Endothelial cell of umbilical vein (primary cell): ENCODE measurements around the gene RPS21. TPM values are rescaled to one million over a fixed set of nuclear protein-coding genes. Genes with fewer than 3 reads are reported as not detected.

ENCODE experiments used
- BruUV-seq: library from RNA; stranded (reverse); fragments of 400-500 nt; replicated peaks from 2 replicates; lab custom pipeline; 2021; lab: Mats Ljungman, UMichigan
- CTCF ChIA-PET: fragments of 300-600, 350-600 bp; sonication (Branson Sonifier 250); formaldehyde crosslinking; loops from one replicate; lab custom pipeline; 2021; ENCODE audit warnings: antibody characterized with exemption, inconsistent platforms; lab: Charles Lee
- POLR2A ChIA-PET: fragments of 300-600, 350-600 bp; sonication (Branson Sonifier 250); formaldehyde crosslinking; loops from one replicate; lab custom pipeline; 2021; ENCODE audit warnings: antibody characterized with exemption, inconsistent platforms; lab: Charles Lee
- DNase-seq: peaks from one replicate; pipeline ENCODE4 v3.0.0-alpha.2; 2011; ENCODE audit warnings: low read depth, low spot score
- FAIRE-seq: peaks from 2 replicates; lab custom pipeline; 2011; peaks lifted over from hg19 to GRCh38; lab: Jason Lieb, UNC
- H2AFZ ChIP-seq: 2 replicates; pipeline ENCODE4 v1.6.0; 2012; ENCODE audit warnings: low read depth, low read length, control low read depth, inconsistent platforms
- H3K27ac ChIP-seq: 2 replicates; pipeline ENCODE4 v1.5.1; 2011; ENCODE audit warnings: low read depth, mild to moderate bottlenecking, control low read depth, low read length, moderate library complexity; ENCODE audit not compliant: insufficient read depth
- H3K27me3 ChIP-seq, 2 experiments: 2 replicates each; pipeline versions ENCODE4 v1.6.0 to v1.6.1; 2011; ENCODE audit warnings: low read length in 2 of 2, mixed read lengths in 1 of 2; ENCODE audit not compliant: control insufficient read depth in 2 of 2, insufficient read depth in 2 of 2
- H3K36me3 ChIP-seq, 2 experiments: 2 replicates in 1 of 2; 3 replicates in 1 of 2; pipeline ENCODE4 v1.5.1; 2011; ENCODE audit warnings: low read length in 2 of 2, mild to moderate bottlenecking in 1 of 2, moderate library complexity in 1 of 2; ENCODE audit not compliant: control insufficient read depth in 2 of 2, insufficient read depth in 2 of 2; ENCODE audit errors: extremely low read depth in 1 of 2
- H3K4me1 ChIP-seq: 3 replicates; pipeline ENCODE4 v1.5.1; 2011; ENCODE audit warnings: mild to moderate bottlenecking, low read length; ENCODE audit not compliant: control insufficient read depth, insufficient read depth; ENCODE audit errors: extremely low read depth
- H3K4me2 ChIP-seq: 2 replicates; pipeline ENCODE4 v1.6.1; 2011; ENCODE audit warnings: low read length, control low read depth, mixed read lengths; ENCODE audit not compliant: insufficient read depth
- H3K4me3 ChIP-seq, 3 experiments: fragments of 200-600 bp in 1 of 3; sonication (generic), shearing (Covaris generic) in 1 of 3; replicated peaks in 1 of 3; 2 replicates each; pipeline ENCODE4 v1.5.1; 2011 to 2016; ENCODE audit warnings: control low read depth in 3 of 3, low read length in 3 of 3, mild to moderate bottlenecking in 2 of 3, inconsistent platforms in 1 of 3, low read depth in 1 of 3, moderate library complexity in 1 of 3; ENCODE audit not compliant: insufficient read depth in 1 of 3
- H3K79me2 ChIP-seq: 2 replicates; pipeline ENCODE4 v1.6.0; 2012; ENCODE audit warnings: low read length, inconsistent platforms; ENCODE audit not compliant: control insufficient read depth, insufficient read depth
- H3K9ac ChIP-seq: replicated peaks from 2 replicates; pipeline ENCODE3; 2011; ENCODE audit warnings: low read length, control low read depth; ENCODE audit not compliant: insufficient read depth; ENCODE audit errors: extremely low read depth
- H3K9me1 ChIP-seq: replicated peaks from 3 replicates; pipeline ENCODE4 v1.6.0; 2011; ENCODE audit warnings: mild to moderate bottlenecking, low read length; ENCODE audit not compliant: control insufficient read depth, insufficient read depth; ENCODE audit errors: extremely low read depth
- H3K9me3 ChIP-seq: replicated peaks from 2 replicates; pipeline ENCODE4 v1.5.1; 2012; ENCODE audit warnings: low read length, inconsistent platforms; ENCODE audit not compliant: control insufficient read depth, insufficient read depth
- H4K20me1 ChIP-seq: replicated peaks from 2 replicates; pipeline ENCODE3; 2011; ENCODE audit warnings: mild to moderate bottlenecking, low read length; ENCODE audit not compliant: control insufficient read depth, insufficient read depth; ENCODE audit errors: extremely low read depth
- EZH2 ChIP-seq: IDR thresholded peaks from 2 replicates; pipeline ENCODE4 v1.6.1; 2012; ENCODE audit warnings: borderline replicate concordance, low read depth, mild to moderate bottlenecking, moderate library complexity, low read length, inconsistent platforms; ENCODE audit not compliant: severe bottlenecking
- FOS ChIP-seq: IDR thresholded peaks from 2 replicates; pipeline ENCODE4 v1.6.1; 2011; ENCODE audit warnings: mild to moderate bottlenecking, low read length, moderate library complexity, borderline replicate concordance; ENCODE audit not compliant: insufficient read depth
- GATA2 ChIP-seq: IDR thresholded peaks from 2 replicates; pipeline ENCODE4 v1.7.0; 2011; ENCODE audit warnings: low read depth, mild to moderate bottlenecking, moderate library complexity, mixed read lengths, low read length; ENCODE audit not compliant: insufficient read length, insufficient read depth
- JUN ChIP-seq: IDR thresholded peaks from 2 replicates; pipeline ENCODE4 v1.6.1; 2011; ENCODE audit warnings: borderline replicate concordance, low read depth; ENCODE audit not compliant: insufficient read length, insufficient read depth
- MYC ChIP-seq: IDR thresholded peaks from one replicate; pipeline ENCODE4 v1.6.1; 2011; ENCODE audit warnings: mild to moderate bottlenecking, low read depth, low read length
- POLR2A ChIP-seq: IDR thresholded peaks from 2 replicates; pipeline ENCODE4 v1.6.1; 2012; ENCODE audit warnings: low read depth, mild to moderate bottlenecking, control low read depth, low read length
- POLR2AphosphoS5 ChIP-seq: IDR thresholded peaks from 2 replicates; pipeline ENCODE4 v1.6.1; 2012; ENCODE audit warnings: low read depth, mild to moderate bottlenecking, control low read depth, low read length, moderate library complexity; ENCODE audit not compliant: insufficient read depth
- dilution Hi-C: fragments of 300-500 bp; cut with MboI; formaldehyde crosslinking; loops from one replicate; pipeline ENCODE4 v1.15.0; 2019; ENCODE audit warnings: low sequenced_read_pairs; ENCODE audit not compliant: extremely low pct_ligation_motif_present
- intact Hi-C: fragments of 100-400 bp; cut with micrococcal nuclease; formaldehyde crosslinking; loops from one replicate; pipeline ENCODE4 v1.10.0; 2022
- polyA plus RNA-seq, 4 experiments: library from polyadenylated mRNA; depleted of rRNA in 3 of 4; stranded (reverse) in 3 of 4; unstranded in 1 of 4; fragments of >200 nt; gene quantifications; 2 replicates each; pipeline versions ENCODE4 v1.2.1 to v1.2.3, GENCODE V29; 2011 to 2012; ENCODE audit warnings: missing spikeins in 1 of 4
- total RNA-seq: library from RNA; stranded (reverse); gene quantifications from 2 replicates; pipeline ENCODE4 v1.2.3, GENCODE V29; 2021
- TF ChIP-seq, protein P1 (sequence below): IDR thresholded peaks from 2 replicates; pipeline ENCODE4 v1.6.1; 2011; ENCODE audit not compliant: insufficient read depth, insufficient read length
- TF ChIP-seq, protein P2 (sequence below), 2 donors: IDR thresholded peaks; 1 replicate in 1 of 2; 2 replicates in 1 of 2; pipeline ENCODE4 v1.5.1; 2011; ENCODE audit warnings: low read length in 2 of 2, mild to moderate bottlenecking in 2 of 2, moderate library complexity in 2 of 2, control low read depth in 1 of 2, inconsistent platforms in 1 of 2, low read depth in 1 of 2; ENCODE audit not compliant: insufficient read depth in 1 of 2; ENCODE audit errors: extremely low read depth in 1 of 2

RPS21 gene
- total and polyA plus RNA-seq, 2 donors (not counting 3 experiments of a cell fraction or from before 2014, with no cell fraction given) = 1,644 to 7,710 TPM

- DNase-seq (peak; percentile 11), FAIRE-seq (no peak)
- CTCF ChIA-PET = interaction anchor here (0.9 to 5.0 kb wide), 4 partner anchors 9 to 27 kb away, joined by 3 to 50 read pairs (median 16); partner anchors contain the start of gene LAMA5
- peak overlapping the region; percentile 19 for H3K9ac ChIP-seq
- H2AFZ ChIP-seq = no peak overlapping the region
- no peaks in the 10 kb centered on the region for H3K9me3 ChIP-seq
- H3K9me1 ChIP-seq = no peaks in the 10 kb centered on the region
- H3K27me3 ChIP-seq = no peaks in the 10 kb centered on the region
- peak overlapping the region; percentile 89 for H3K27ac ChIP-seq
- H3K4me3 ChIP-seq = no peak overlapping the region
- dilution Hi-C loops = no loop called here
- intact Hi-C loops = loop anchor here (5.0 kb wide), 1 partner anchor 33 kb away; no protein-coding TSS in a partner anchor
- BruUV-seq = no TSS peak
- H3K4me2 ChIP-seq = no peak overlapping the region
- H4K20me1 ChIP-seq = no peaks in the 10 kb centered on the region
- H3K4me1 ChIP-seq = peaks cover 45% of the 10 kb centered on the region
- TF ChIP-seq GATA2 (no peak), POLR2AphosphoS5 (no peak)
- peaks cover 2 to 10% of the 10 kb centered on the region in 2 experiments for H3K36me3 ChIP-seq
- POLR2A ChIA-PET = no interaction called here
- H3K79me2 ChIP-seq = peaks cover 59% of the 10 kb centered on the region
These were observed 31.4 kb upstream of the RPS21 start for GRCh38 chr20:62355516-62355877.

DNA sequence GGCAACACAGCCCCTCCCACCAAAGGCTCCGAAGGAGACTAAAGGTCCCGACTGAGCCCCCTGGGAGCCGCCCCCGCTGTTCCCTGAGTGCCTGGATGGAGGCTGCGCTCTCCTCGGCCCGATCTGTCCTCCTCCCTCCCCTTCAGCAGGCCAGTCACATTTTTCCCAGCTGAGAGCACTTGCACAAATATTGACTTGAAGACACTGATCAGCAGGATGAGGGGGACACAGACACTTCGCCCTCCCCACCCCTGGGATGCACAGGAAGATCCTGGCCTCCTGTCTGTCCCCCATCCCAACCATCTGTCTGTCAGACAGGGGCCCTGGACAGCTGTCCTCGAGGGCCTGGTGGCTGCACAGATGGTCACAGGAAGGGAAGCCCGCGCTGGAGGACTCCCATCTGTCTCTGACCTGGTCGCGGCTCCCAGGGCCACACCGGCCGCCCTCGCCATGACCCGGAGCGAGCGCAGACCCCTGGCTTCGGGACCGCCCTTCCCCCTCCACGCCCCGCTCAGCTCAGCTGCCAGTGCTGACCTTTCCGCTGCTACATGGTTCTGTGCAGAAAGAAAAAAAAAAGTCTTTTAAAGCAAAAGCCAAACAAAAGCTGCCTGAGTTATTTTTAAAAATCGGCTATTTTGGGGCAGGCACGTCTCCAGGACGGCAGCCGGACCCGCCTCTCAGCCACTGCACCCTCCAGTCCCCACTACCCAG lies 30.9 kb upstream of the RPS21 start:
- Histone ChIP-seq H3K36me3 (peaks cover 1 to 6% of the 10 kb centered on the region in 2 experiments), H3K9ac (peak overlapping the region; percentile 20), H3K9me1 (no peaks in the 10 kb centered on the region), H2AFZ (no peak overlapping the region), H3K27me3 (no peaks in the 10 kb centered on the region), H3K4me1 (peaks cover 49% of the 10 kb centered on the region), H3K9me3 (no peaks in the 10 kb centered on the region), H3K27ac (peak overlapping the region; percentile 89), H4K20me1 (no peaks in the 10 kb centered on the region), H3K79me2 (peaks cover 58% of the 10 kb centered on the region), H3K4me2 (peak overlapping the region; percentile 28), H3K4me3 (no peak overlapping the region)
- intact Hi-C loops = loop anchor here (5.0 kb wide), 1 partner anchor 34 kb away; no protein-coding TSS in a partner anchor
- ChIA-PET POLR2A (no interaction called here), CTCF (interaction anchor here (0.9 to 5.0 kb wide), 4 partner anchors 9 to 27 kb away, joined by 3 to 50 read pairs (median 18); partner anchors contain the start of gene LAMA5)
- FAIRE-seq = peak; percentile 54
- no TSS peak for BruUV-seq
- TF ChIP-seq FOS (no peak), GATA2 (no peak), POLR2A (no peak), JUN (no peak), EZH2 (no peak), POLR2AphosphoS5 (no peak), MYC (no peak)
- TF ChIP-seq, protein P1, sequence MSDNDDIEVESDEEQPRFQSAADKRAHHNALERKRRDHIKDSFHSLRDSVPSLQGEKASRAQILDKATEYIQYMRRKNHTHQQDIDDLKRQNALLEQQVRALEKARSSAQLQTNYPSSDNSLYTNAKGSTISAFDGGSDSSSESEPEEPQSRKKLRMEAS = no peak
- TF ChIP-seq, protein P2, sequence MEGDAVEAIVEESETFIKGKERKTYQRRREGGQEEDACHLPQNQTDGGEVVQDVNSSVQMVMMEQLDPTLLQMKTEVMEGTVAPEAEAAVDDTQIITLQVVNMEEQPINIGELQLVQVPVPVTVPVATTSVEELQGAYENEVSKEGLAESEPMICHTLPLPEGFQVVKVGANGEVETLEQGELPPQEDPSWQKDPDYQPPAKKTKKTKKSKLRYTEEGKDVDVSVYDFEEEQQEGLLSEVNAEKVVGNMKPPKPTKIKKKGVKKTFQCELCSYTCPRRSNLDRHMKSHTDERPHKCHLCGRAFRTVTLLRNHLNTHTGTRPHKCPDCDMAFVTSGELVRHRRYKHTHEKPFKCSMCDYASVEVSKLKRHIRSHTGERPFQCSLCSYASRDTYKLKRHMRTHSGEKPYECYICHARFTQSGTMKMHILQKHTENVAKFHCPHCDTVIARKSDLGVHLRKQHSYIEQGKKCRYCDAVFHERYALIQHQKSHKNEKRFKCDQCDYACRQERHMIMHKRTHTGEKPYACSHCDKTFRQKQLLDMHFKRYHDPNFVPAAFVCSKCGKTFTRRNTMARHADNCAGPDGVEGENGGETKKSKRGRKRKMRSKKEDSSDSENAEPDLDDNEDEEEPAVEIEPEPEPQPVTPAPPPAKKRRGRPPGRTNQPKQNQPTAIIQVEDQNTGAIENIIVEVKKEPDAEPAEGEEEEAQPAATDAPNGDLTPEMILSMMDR (IDR thresholded peaks at IDR 0.05; ENCODE audit: extremely low read depth in 1 of 2, insufficient read depth in 1 of 2, low read depth in 1 of 2, low read length in 2 of 2) = no peak
- peak; percentile 13 for DNase-seq
- dilution Hi-C loops = no loop called here
